Measurements from ENCODE around the gene MACROH2A1. TPM values are rescaled to one million over a fixed set of nuclear protein-coding genes. Genes with fewer than 3 reads are reported as not detected.

The MACROH2A1 gene
- 100 to 1,000 TPM; 154 to 353 (median 210) TPM for polyA plus RNA-seq
- long read RNA-seq, donor 1, full-length matches to known transcripts = 92 of 224 reads
- long read RNA-seq, donor 1, partial matches to known transcripts = 53 of 224 reads
- long read RNA-seq, donor 1, other reads (novel, unspliced or antisense) = 79 of 224 reads
- long read RNA-seq, donor 2, full-length matches to known transcripts = 21 of 38 reads
- long read RNA-seq, donor 2, partial matches to known transcripts = 0 of 38 reads
- long read RNA-seq, donor 2, other reads (novel, unspliced or antisense) = 17 of 38 reads
- long read RNA-seq, donor 3, full-length matches to known transcripts = 34 of 62 reads
- long read RNA-seq, donor 3, partial matches to known transcripts = 20 of 62 reads
- long read RNA-seq, donor 3, other reads (novel, unspliced or antisense) = 8 of 62 reads
- long read RNA-seq, donor 4 = 0 reads
- long read RNA-seq, donor 5, full-length matches to known transcripts = 14 of 33 reads
- long read RNA-seq, donor 5, partial matches to known transcripts = 19 of 33 reads
- long read RNA-seq, donor 5, other reads (novel, unspliced or antisense) = 0 of 33 reads
- long read RNA-seq, donor 6, full-length matches to known transcripts = 33 of 72 reads
- long read RNA-seq, donor 6, partial matches to known transcripts = 11 of 72 reads
- long read RNA-seq, donor 6, other reads (novel, unspliced or antisense) = 28 of 72 reads
- long read RNA-seq, donor 7, transcript H2AFY-217 (9 exons, 2,789 nt) = minor isoform, 5 of 168 reads
- long read RNA-seq, donor 7, transcript H2AFY-202 (9 exons, 1,859 nt) = major isoform, 14 of 168 reads
- long read RNA-seq, donor 7, transcript H2AFY-207 (2 exons, 2,769 nt) = minor isoform, 7 of 168 reads
- long read RNA-seq, donor 7, partial matches to known transcripts = 75 of 168 reads
- long read RNA-seq, donor 7, other reads (novel, unspliced or antisense) = 60 of 168 reads
- long read RNA-seq, donor 8, partial matches to known transcripts = 0 of 4 reads
- long read RNA-seq, donor 8, other reads (novel, unspliced or antisense) = 0 of 4 reads
- long read RNA-seq, donor 9, full-length matches to known transcripts = 15 of 15 reads
- long read RNA-seq, donor 9, partial matches to known transcripts = 0 of 15 reads
- long read RNA-seq, donor 9, other reads (novel, unspliced or antisense) = 0 of 15 reads
- long read RNA-seq, donor 10, full-length matches to known transcripts = 42 of 86 reads
- long read RNA-seq, donor 10, partial matches to known transcripts = 22 of 86 reads
- long read RNA-seq, donor 10, other reads (novel, unspliced or antisense) = 22 of 86 reads

GRCh38 chr5:135398855-135399793 is at the start of gene MACROH2A1:
MACROH2A1 (minus strand) TSS chr5:135399231; CDS start chr5:135389093, 10,138 bp downstream.
- Histone ChIP-seq H3K9me3 (ENCODE audit: control insufficient read depth in 2 of 2, insufficient read depth in 1 of 2, low read depth in 1 of 2, low read length in 1 of 2) (no peaks in the 10 kb centered on the region), H3K27me3 (ENCODE audit: control insufficient read depth in 3 of 3, insufficient read depth in 3 of 3, low read length in 3 of 3) (no peaks in the 10 kb centered on the region), H3K4me1 (ENCODE audit: control insufficient read depth in 3 of 3, insufficient read depth in 2 of 3, low read depth in 1 of 3, low read length in 2 of 3) (peaks cover 4 to 43% (median 28%) of the 10 kb centered on the region in 3 donors), H3K36me3 (ENCODE audit: control insufficient read depth in 3 of 3, insufficient read depth in 2 of 3, low read depth in 1 of 3, low read length in 3 of 3) (peaks cover 0 to 10% (median 0%) of the 10 kb centered on the region in 3 donors), H3K4me3 (ENCODE audit: low read depth in 1 of 3, low read length in 3 of 3) (peak within 1 kb of the TSS; percentile 76 to 94 (median 90)), H3K27ac (ENCODE audit: low read depth in 1 of 3, low read length in 2 of 3) (peak within 1 kb of the TSS; percentile 57 to 98 (median 93))
- 1 to 6% (median 5%) methylated on average over 85 to 109 of the region's 109 CpGs for WGBS, 3 donors
- peak; percentile 87 to 94 for DNase-seq
- FAIRE-seq = no peak

DNA sequence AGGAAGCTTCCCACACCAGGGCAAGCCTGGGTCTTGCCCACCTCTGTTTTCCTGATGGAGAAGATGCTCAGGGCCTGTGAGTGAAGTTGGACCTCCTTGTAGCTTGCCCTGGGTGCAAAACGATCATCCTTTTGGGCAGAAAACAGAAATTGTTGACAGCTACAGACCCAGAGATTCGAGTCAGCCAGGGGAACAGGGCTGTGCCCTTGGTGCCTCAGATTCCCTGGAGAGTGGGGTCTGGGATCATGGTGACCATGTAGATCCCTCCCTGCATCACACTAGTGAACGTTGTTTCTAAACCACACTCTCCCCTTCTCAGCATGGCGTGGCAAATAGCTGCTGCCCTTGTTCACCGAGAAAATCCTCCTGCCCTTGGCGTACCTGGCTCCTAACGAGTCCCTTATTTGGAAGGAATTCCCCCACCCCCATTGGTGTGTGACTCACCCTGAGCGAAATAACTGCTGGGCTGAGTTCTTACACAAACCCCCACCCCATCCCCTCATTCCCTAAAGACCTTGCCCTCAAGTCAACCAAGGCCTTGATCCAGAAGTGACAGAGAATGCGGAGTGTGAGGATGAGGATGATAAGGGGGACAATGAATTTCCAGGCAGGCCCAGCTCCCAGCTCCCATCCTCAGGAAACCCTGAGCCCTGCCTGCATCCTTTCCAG is 49.2 kb upstream of the MACROH2A1 start:
- Histone ChIP-seq H3K4me3 (ENCODE audit: low read depth in 1 of 3, low read length in 3 of 3) (no peak overlapping the region), H3K27ac (ENCODE audit: low read depth in 1 of 3, low read length in 2 of 3) (no peak overlapping the region), H3K9me3 (ENCODE audit: control insufficient read depth in 2 of 2, insufficient read depth in 1 of 2, low read depth in 1 of 2, low read length in 1 of 2) (no peaks in the 10 kb centered on the region), H3K4me1 (ENCODE audit: control insufficient read depth in 3 of 3, insufficient read depth in 2 of 3, low read depth in 1 of 3, low read length in 2 of 3) (no peaks in the 10 kb centered on the region), H3K36me3 (ENCODE audit: control insufficient read depth in 3 of 3, insufficient read depth in 2 of 3, low read depth in 1 of 3, low read length in 3 of 3) (no peaks in the 10 kb centered on the region), H3K27me3 (ENCODE audit: control insufficient read depth in 3 of 3, insufficient read depth in 3 of 3, low read length in 3 of 3) (peaks cover 0 to 6% (median 0%) of the 10 kb centered on the region in 3 donors)
- DNase-seq (no peak), FAIRE-seq (no peak)
- 58 to 75% (median 75%) methylated on average over 9 of the region's 9 CpGs for WGBS, 3 donors

GRCh38 chr5:135447298-135447929 is 48.4 kb upstream of the MACROH2A1 start, which contains the start of gene DCANP1:
DCANP1 (minus strand) TSS chr5:135447348; CDS start chr5:135447108, 240 bp downstream.
- DNase-seq (no peak), FAIRE-seq (no peak)
- Histone ChIP-seq H3K9me3 (ENCODE audit: control insufficient read depth in 2 of 2, insufficient read depth in 1 of 2, low read depth in 1 of 2, low read length in 1 of 2) (no peaks in the 10 kb centered on the region), H3K27ac (ENCODE audit: low read depth in 1 of 3, low read length in 2 of 3) (no peak within 1 kb of the TSS), H3K4me1 (ENCODE audit: control insufficient read depth in 3 of 3, insufficient read depth in 2 of 3, low read depth in 1 of 3, low read length in 2 of 3) (no peaks in the 10 kb centered on the region), H3K36me3 (ENCODE audit: control insufficient read depth in 3 of 3, insufficient read depth in 2 of 3, low read depth in 1 of 3, low read length in 3 of 3) (no peaks in the 10 kb centered on the region), H3K4me3 (ENCODE audit: low read depth in 1 of 3, low read length in 3 of 3) (no peak within 1 kb of the TSS), H3K27me3 (ENCODE audit: control insufficient read depth in 3 of 3, insufficient read depth in 3 of 3, low read length in 3 of 3) (peaks cover 0 to 4% (median 0%) of the 10 kb centered on the region in 3 donors)
- WGBS, 3 donors = 80 to 85% (median 83%) methylated on average over 5 of the region's 5 CpGs

DNA sequence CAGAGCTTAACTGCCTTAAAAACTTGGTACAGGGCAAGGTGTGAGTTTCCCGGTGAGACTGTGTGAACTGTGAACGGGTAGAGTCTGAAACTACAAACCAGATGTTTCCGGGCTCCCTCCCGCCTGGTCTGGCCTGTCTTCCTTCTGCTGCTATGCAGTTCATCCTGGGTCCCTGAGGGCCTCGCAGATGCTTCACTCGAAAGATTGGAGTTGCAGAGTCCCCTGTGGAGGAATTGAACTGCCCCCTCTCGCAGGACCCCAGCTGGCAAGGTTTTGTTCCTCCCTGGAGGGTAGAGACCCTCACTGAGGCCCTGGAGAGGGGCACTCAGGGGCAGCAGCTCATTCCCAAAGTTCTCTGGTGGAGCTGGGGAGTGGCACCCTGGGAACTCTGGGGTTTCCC is 47.6 kb upstream of the MACROH2A1 start:
- FAIRE-seq (no peak), DNase-seq (no peak)
- Histone ChIP-seq H3K27ac (ENCODE audit: low read depth in 1 of 3, low read length in 2 of 3) (no peak overlapping the region), H3K27me3 (ENCODE audit: control insufficient read depth in 3 of 3, insufficient read depth in 3 of 3, low read length in 3 of 3) (peaks cover 0 to 2% (median 0%) of the 10 kb centered on the region in 3 donors), H3K4me3 (ENCODE audit: low read depth in 1 of 3, low read length in 3 of 3) (no peak overlapping the region), H3K4me1 (ENCODE audit: control insufficient read depth in 3 of 3, insufficient read depth in 2 of 3, low read depth in 1 of 3, low read length in 2 of 3) (no peaks in the 10 kb centered on the region), H3K9me3 (ENCODE audit: control insufficient read depth in 2 of 2, insufficient read depth in 1 of 2, low read depth in 1 of 2, low read length in 1 of 2) (no peaks in the 10 kb centered on the region), H3K36me3 (ENCODE audit: control insufficient read depth in 3 of 3, insufficient read depth in 2 of 3, low read depth in 1 of 3, low read length in 3 of 3) (no peaks in the 10 kb centered on the region)
- 64 to 75% (median 66%) methylated on average over 7 of the region's 7 CpGs for WGBS, 3 donors

DNA sequence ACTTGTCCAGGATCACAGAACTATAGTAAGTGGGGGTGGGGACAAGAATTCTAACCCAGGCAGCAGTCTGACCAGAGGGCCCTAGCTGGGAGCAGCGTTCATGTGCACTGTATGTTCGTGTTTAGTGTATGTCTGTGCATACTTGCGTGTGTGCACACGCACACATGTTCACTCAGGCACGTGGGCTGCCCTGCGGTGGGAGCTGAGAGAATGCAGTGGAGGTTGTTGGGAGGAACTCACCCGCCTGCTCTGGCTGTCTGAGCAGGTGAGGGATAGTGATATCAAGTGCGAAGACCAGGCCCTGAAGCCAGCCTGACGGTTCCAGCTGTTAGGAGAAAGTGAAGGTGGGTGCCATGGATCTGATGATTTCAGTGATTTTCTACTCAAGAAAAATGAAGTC is 47.2 kb upstream of the MACROH2A1 start:
- no peak overlapping the region for H3K4me3 ChIP-seq (ENCODE audit: low read depth in 1 of 3, low read length in 3 of 3)
- 89 to 90% (median 89%) methylated on average over 9 of the region's 9 CpGs for WGBS, 3 donors
- H3K4me1 ChIP-seq (ENCODE audit: control insufficient read depth in 3 of 3, insufficient read depth in 2 of 3, low read depth in 1 of 3, low read length in 2 of 3) = no peaks in the 10 kb centered on the region
- H3K27me3 ChIP-seq (ENCODE audit: control insufficient read depth in 3 of 3, insufficient read depth in 3 of 3, low read length in 3 of 3) = peaks cover 0 to 2% (median 0%) of the 10 kb centered on the region in 3 donors
- DNase-seq (no peak), FAIRE-seq (no peak)
- no peaks in the 10 kb centered on the region for H3K36me3 ChIP-seq (ENCODE audit: control insufficient read depth in 3 of 3, insufficient read depth in 2 of 3, low read depth in 1 of 3, low read length in 3 of 3)
- H3K27ac ChIP-seq (ENCODE audit: low read depth in 1 of 3, low read length in 2 of 3) = no peak overlapping the region
- no peaks in the 10 kb centered on the region for H3K9me3 ChIP-seq (ENCODE audit: control insufficient read depth in 2 of 2, insufficient read depth in 1 of 2, low read depth in 1 of 2, low read length in 1 of 2)

DNA sequence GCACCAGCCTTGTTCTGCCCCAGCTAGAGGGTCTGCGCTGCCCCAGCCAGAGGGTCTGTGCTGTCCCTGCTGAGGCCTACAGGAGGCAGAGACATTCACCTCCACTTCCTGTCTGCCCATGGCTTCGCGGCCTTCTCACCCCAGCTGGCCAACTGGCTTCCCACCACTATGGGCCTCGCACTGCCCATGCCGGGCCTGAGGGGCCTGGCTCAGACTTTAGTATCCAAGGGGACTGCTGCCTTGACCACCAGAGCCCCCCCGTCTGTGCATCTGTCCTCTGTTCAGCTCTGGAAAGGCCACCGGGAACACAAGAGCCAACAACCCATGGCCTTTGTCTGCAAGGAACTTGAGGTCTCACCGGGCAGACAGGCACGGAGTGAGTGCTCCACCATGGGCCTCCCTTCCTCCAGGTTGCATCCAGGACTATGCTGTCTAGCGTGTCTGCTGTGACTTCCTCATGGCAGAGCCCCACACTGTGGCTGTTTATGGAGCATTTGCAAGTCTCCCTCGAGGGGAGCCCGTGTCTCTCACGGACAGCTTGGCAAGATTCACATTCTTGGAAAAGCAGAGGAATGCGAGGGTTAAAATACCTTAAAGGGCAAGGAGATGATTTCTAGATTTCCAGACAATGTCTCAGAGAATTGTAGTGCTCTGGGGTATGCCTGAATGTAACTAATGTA is 46.4 kb upstream of the MACROH2A1 start:
- no peaks in the 10 kb centered on the region for H3K9me3 ChIP-seq (ENCODE audit: control insufficient read depth in 2 of 2, insufficient read depth in 1 of 2, low read depth in 1 of 2, low read length in 1 of 2)
- 84 to 92% (median 87%) methylated on average over 14 of the region's 14 CpGs for WGBS, 3 donors
- no peak overlapping the region for H3K4me3 ChIP-seq (ENCODE audit: low read depth in 1 of 3, low read length in 3 of 3)
- H3K27ac ChIP-seq (ENCODE audit: low read depth in 1 of 3, low read length in 2 of 3) = no peak overlapping the region
- DNase-seq = no peak
- FAIRE-seq = no peak
- H3K27me3 ChIP-seq (ENCODE audit: control insufficient read depth in 3 of 3, insufficient read depth in 3 of 3, low read length in 3 of 3) = peaks cover 0 to 2% (median 0%) of the 10 kb centered on the region in 3 donors
- H3K36me3 ChIP-seq (ENCODE audit: control insufficient read depth in 3 of 3, insufficient read depth in 2 of 3, low read depth in 1 of 3, low read length in 3 of 3) = no peaks in the 10 kb centered on the region
- no peaks in the 10 kb centered on the region for H3K4me1 ChIP-seq (ENCODE audit: control insufficient read depth in 3 of 3, insufficient read depth in 2 of 3, low read depth in 1 of 3, low read length in 2 of 3)

Measured in small intestine (tissue), 16 donors.